ENCODE results near the gene CCM2L. TPM values are rescaled to one million over a fixed set of nuclear protein-coding genes. Genes with fewer than 3 reads are reported as not detected.

CCM2L gene
- total and polyA plus RNA-seq, 2 experiments from 2014 or later = 4.9 to 13.3 TPM

- Histone ChIP-seq H4K20me1 (replicated peaks; ENCODE audit: insufficient read depth) (no peaks in the 10 kb centered on the region), H3K4me1 (ENCODE audit: insufficient read depth) (no peaks in the 10 kb centered on the region), H3K4me2 (no peak overlapping the region), H3K36me3 (ENCODE audit: insufficient read depth) (no peaks in the 10 kb centered on the region), H2AFZ (peak overlapping the region; percentile 76), H3K27me3 (ENCODE audit: insufficient read depth) (no peaks in the 10 kb centered on the region), H3K27ac (ENCODE audit: low read depth) (no peak overlapping the region), H3K9me2 (ENCODE audit: insufficient read depth) (0 out of 2 replicates have a peak, but pooled peaks cover 4% of the 10 kb centered on the region), H3F3A (replicated peaks; ENCODE audit: low read depth) (no peaks in the 10 kb centered on the region), H3K79me2 (replicated peaks; ENCODE audit: insufficient read depth) (no peaks in the 10 kb centered on the region), H3K4me3 (no peak overlapping the region)
- Mint-ChIP-seq H3K27ac (no peak overlapping the region), H3K27me3 (ENCODE audit: insufficient read depth, low read depth, poor library complexity) (no peaks in the 10 kb centered on the region), H3K36me3 (ENCODE audit: low read depth) (no peaks in the 10 kb centered on the region), H3K9me3 (peaks cover 3% of the 10 kb centered on the region; the same call in 1 of the 3 replicates), H3K4me3 (no peak overlapping the region), H3K4me1 (peaks cover 3% of the 10 kb centered on the region; the same call in 2 of the 3 replicates)
- DNase-seq (ENCODE audit: low spot score) = no peak
- no peak for ATAC-seq
- TF ChIP-seq JUNB (IDR thresholded peaks at IDR 0.05; ENCODE audit: unreplicated experiment) (no peak), EZH2phosphoT487 (IDR thresholded peaks at IDR 0.05; ENCODE audit: unreplicated experiment) (no peak), ZNF331 (CRISPR knock-in tag; IDR thresholded peaks at IDR 0.05; ENCODE audit: low read depth) (no peak), EZH2 (IDR thresholded peaks at IDR 0.05; ENCODE audit: low read depth, unreplicated experiment) (no peak), STAT1 (IDR thresholded peaks at IDR 0.05; ENCODE audit: unreplicated experiment) (no peak), ZNF114 (CRISPR knock-in tag; IDR thresholded peaks at IDR 0.05) (no peak), NANOG (IDR thresholded peaks at IDR 0.05; ENCODE audit: borderline replicate concordance) (no peak)
- TF ChIP-seq, protein P1, sequence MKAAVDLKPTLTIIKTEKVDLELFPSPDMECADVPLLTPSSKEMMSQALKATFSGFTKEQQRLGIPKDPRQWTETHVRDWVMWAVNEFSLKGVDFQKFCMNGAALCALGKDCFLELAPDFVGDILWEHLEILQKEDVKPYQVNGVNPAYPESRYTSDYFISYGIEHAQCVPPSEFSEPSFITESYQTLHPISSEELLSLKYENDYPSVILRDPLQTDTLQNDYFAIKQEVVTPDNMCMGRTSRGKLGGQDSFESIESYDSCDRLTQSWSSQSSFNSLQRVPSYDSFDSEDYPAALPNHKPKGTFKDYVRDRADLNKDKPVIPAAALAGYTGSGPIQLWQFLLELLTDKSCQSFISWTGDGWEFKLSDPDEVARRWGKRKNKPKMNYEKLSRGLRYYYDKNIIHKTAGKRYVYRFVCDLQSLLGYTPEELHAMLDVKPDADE (IDR thresholded peaks at IDR 0.05) = no peak
Observed at GRCh38 chr20:32072168-32072750, 62.0 kb downstream of the CCM2L start.

GRCh38 chr20:32075534-32075933 lies 65.3 kb downstream of the CCM2L start:
- no peak for ATAC-seq
- H3K27me3 Mint-ChIP-seq (ENCODE audit: insufficient read depth, low read depth, poor library complexity) = peaks cover 4% of the 10 kb centered on the region
- no peaks in the 10 kb centered on the region for H3K27me3 ChIP-seq (ENCODE audit: insufficient read depth)
- H3F3A ChIP-seq (replicated peaks; ENCODE audit: low read depth) = no peaks in the 10 kb centered on the region
- H3K36me3 ChIP-seq (ENCODE audit: insufficient read depth) = no peaks in the 10 kb centered on the region
- no peaks in the 10 kb centered on the region for H3K4me1 ChIP-seq (ENCODE audit: insufficient read depth)
- no peaks in the 10 kb centered on the region for H3K79me2 ChIP-seq (replicated peaks; ENCODE audit: insufficient read depth)
- H3K27ac ChIP-seq (ENCODE audit: low read depth) = no peak overlapping the region
- no peak overlapping the region for H3K4me3 Mint-ChIP-seq
- H4K20me1 ChIP-seq (replicated peaks; ENCODE audit: insufficient read depth) = no peaks in the 10 kb centered on the region
- H3K27ac Mint-ChIP-seq = no peak overlapping the region
- no peaks in the 10 kb centered on the region for H3K36me3 Mint-ChIP-seq (ENCODE audit: low read depth)
- no peak for DNase-seq (ENCODE audit: low spot score)
- no peak overlapping the region for H3K4me2 ChIP-seq
- 0 out of 2 replicates have a peak, but pooled peaks cover 4% of the 10 kb centered on the region for H3K9me2 ChIP-seq (ENCODE audit: insufficient read depth)
- no peaks in the 10 kb centered on the region; the same call in 2 of the 3 replicates for H3K4me1 Mint-ChIP-seq
- no peak overlapping the region for H3K4me3 ChIP-seq
- H3K9me3 Mint-ChIP-seq = no peaks in the 10 kb centered on the region
- H2AFZ ChIP-seq = no peak overlapping the region
- no peak for TF ChIP-seq EZH2 (IDR thresholded peaks at IDR 0.05; ENCODE audit: low read depth, unreplicated experiment)
- TF ChIP-seq CREB1 (CRISPR knock-in tag; IDR thresholded peaks at IDR 0.05; ENCODE audit: low read depth) = no peak
- TF ChIP-seq, protein P2, sequence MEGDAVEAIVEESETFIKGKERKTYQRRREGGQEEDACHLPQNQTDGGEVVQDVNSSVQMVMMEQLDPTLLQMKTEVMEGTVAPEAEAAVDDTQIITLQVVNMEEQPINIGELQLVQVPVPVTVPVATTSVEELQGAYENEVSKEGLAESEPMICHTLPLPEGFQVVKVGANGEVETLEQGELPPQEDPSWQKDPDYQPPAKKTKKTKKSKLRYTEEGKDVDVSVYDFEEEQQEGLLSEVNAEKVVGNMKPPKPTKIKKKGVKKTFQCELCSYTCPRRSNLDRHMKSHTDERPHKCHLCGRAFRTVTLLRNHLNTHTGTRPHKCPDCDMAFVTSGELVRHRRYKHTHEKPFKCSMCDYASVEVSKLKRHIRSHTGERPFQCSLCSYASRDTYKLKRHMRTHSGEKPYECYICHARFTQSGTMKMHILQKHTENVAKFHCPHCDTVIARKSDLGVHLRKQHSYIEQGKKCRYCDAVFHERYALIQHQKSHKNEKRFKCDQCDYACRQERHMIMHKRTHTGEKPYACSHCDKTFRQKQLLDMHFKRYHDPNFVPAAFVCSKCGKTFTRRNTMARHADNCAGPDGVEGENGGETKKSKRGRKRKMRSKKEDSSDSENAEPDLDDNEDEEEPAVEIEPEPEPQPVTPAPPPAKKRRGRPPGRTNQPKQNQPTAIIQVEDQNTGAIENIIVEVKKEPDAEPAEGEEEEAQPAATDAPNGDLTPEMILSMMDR (conservative IDR thresholded peaks at IDR 0.05; ENCODE audit: low read depth in 2 of 2) = no peak
- no peak for TF ChIP-seq EZH2phosphoT487 (IDR thresholded peaks at IDR 0.05; ENCODE audit: unreplicated experiment)
- TF ChIP-seq NANOG (IDR thresholded peaks at IDR 0.05; ENCODE audit: borderline replicate concordance) = no peak
- TF ChIP-seq, protein P3, sequence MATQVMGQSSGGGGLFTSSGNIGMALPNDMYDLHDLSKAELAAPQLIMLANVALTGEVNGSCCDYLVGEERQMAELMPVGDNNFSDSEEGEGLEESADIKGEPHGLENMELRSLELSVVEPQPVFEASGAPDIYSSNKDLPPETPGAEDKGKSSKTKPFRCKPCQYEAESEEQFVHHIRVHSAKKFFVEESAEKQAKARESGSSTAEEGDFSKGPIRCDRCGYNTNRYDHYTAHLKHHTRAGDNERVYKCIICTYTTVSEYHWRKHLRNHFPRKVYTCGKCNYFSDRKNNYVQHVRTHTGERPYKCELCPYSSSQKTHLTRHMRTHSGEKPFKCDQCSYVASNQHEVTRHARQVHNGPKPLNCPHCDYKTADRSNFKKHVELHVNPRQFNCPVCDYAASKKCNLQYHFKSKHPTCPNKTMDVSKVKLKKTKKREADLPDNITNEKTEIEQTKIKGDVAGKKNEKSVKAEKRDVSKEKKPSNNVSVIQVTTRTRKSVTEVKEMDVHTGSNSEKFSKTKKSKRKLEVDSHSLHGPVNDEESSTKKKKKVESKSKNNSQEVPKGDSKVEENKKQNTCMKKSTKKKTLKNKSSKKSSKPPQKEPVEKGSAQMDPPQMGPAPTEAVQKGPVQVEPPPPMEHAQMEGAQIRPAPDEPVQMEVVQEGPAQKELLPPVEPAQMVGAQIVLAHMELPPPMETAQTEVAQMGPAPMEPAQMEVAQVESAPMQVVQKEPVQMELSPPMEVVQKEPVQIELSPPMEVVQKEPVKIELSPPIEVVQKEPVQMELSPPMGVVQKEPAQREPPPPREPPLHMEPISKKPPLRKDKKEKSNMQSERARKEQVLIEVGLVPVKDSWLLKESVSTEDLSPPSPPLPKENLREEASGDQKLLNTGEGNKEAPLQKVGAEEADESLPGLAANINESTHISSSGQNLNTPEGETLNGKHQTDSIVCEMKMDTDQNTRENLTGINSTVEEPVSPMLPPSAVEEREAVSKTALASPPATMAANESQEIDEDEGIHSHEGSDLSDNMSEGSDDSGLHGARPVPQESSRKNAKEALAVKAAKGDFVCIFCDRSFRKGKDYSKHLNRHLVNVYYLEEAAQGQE (IDR thresholded peaks at IDR 0.05; ENCODE audit: unreplicated experiment) = no peak
- TF ChIP-seq, protein P1 (IDR thresholded peaks at IDR 0.05) = no peak
- TF ChIP-seq POLR2AphosphoS5 (IDR thresholded peaks at IDR 0.05; ENCODE audit: low read depth) = no peak
- no peak for TF ChIP-seq ZNF114 (CRISPR knock-in tag; IDR thresholded peaks at IDR 0.05)
- TF ChIP-seq ZNF331 (CRISPR knock-in tag; IDR thresholded peaks at IDR 0.05; ENCODE audit: low read depth) = no peak
- no peak for TF ChIP-seq STAT1 (IDR thresholded peaks at IDR 0.05; ENCODE audit: unreplicated experiment)
